Natural killer cell (primary cell): Measurements from ENCODE around the gene TNIK. TPM values are rescaled to one million over a fixed set of nuclear protein-coding genes. Genes with fewer than 3 reads are reported as not detected.

Source experiments
- ATAC-seq, 3 donors: fragments of 150-1000 bp in 2 of 3; fragments of 200-7000 bp in 1 of 3; cut with Tn5 transposase; 1 replicate in 1 of 3; 2 replicates in 2 of 3; pipeline ENCODE4 v1.10.0; 2021; ENCODE audit warnings: mild to moderate bottlenecking in 2 of 3, moderate library complexity in 2 of 3
- DNase-seq, 2 donors: peaks; one replicate each; pipeline versions ENCODE4 v3.0.0 to v3.0.0-alpha.2; 2013 to 2021; ENCODE audit warnings: mixed read lengths in 1 of 2
- H3K27ac ChIP-seq: one replicate; pipeline ENCODE4 v1.5.1; 2013; ENCODE audit warnings: mild to moderate bottlenecking, low read length
- H3K27me3 ChIP-seq: one replicate; pipeline ENCODE4 v1.6.1; 2013; ENCODE audit warnings: low read length; ENCODE audit not compliant: control insufficient read depth, insufficient read depth
- H3K36me3 ChIP-seq: one replicate; pipeline ENCODE4 v1.6.1; 2013; ENCODE audit warnings: low read length; ENCODE audit not compliant: control insufficient read depth, insufficient read depth
- H3K4me1 ChIP-seq: one replicate; pipeline ENCODE4 v1.6.1; 2013; ENCODE audit warnings: low read length; ENCODE audit not compliant: control insufficient read depth, insufficient read depth
- H3K4me3 ChIP-seq: one replicate; pipeline ENCODE4 v1.5.1; 2013; ENCODE audit warnings: low read length
- H3K9me3 ChIP-seq: one replicate; pipeline ENCODE4 v1.6.1; 2013; ENCODE audit warnings: low read length; ENCODE audit not compliant: control insufficient read depth, insufficient read depth
- H3K27ac Mint-ChIP-seq, 2 donors: one replicate each; pipeline ENCODE4 v1.8.0; 2022; ENCODE audit warnings: mild to moderate bottlenecking in 2 of 2, mixed read lengths in 2 of 2, moderate library complexity in 1 of 2
- H3K27me3 Mint-ChIP-seq, 2 donors: one replicate each; pipeline ENCODE4 v1.8.0; 2022; ENCODE audit warnings: low read depth in 2 of 2, mixed read lengths in 2 of 2
- H3K36me3 Mint-ChIP-seq: one replicate; pipeline ENCODE4 v1.8.0; 2022; ENCODE audit warnings: mixed read lengths
- H3K4me1 Mint-ChIP-seq, 2 donors: one replicate each; pipeline ENCODE4 v1.8.0; 2022; ENCODE audit warnings: mixed read lengths in 2 of 2
- H3K4me3 Mint-ChIP-seq: one replicate; pipeline ENCODE4 v1.8.0; 2022; ENCODE audit warnings: mild to moderate bottlenecking, moderate library complexity, mixed read lengths
- H3K9me3 Mint-ChIP-seq, 2 donors: one replicate each; pipeline ENCODE4 v1.8.0; 2022; ENCODE audit warnings: mixed read lengths in 2 of 2
- WGBS: methylation state at CpG from one replicate; pipeline ENCODE4 v1.1.7; 2013; ENCODE audit warnings: missing lambda C conversion rate; ENCODE audit not compliant: insufficient coverage; 5-methylcytosine and 5-hydroxymethylcytosine counted together
- intact Hi-C: fragments of 100-400 bp; cut with micrococcal nuclease; formaldehyde crosslinking; loops from one replicate; pipeline ENCODE4 v1.14.2; 2022
- total RNA-seq, 4 donors: library from RNA; stranded (reverse); fragments of 120-200 nt in 1 of 4; gene quantifications; one replicate each; pipeline versions ENCODE4 v1.2.3 to v1.2.4, GENCODE V29; 2013 to 2022
- TF ChIP-seq, protein P1 (sequence below): fragments of 200-600 bp; IDR thresholded peaks from one replicate; pipeline ENCODE4 v1.8.0; 2022; ENCODE audit warnings: antibody characterized with exemption

Gene TNIK
- total RNA-seq, 3 donors from 2014 or later (not counting 1 experiment from before 2014, with no cell fraction given): 93.7 to 122 (median 119) TPM

DNA sequence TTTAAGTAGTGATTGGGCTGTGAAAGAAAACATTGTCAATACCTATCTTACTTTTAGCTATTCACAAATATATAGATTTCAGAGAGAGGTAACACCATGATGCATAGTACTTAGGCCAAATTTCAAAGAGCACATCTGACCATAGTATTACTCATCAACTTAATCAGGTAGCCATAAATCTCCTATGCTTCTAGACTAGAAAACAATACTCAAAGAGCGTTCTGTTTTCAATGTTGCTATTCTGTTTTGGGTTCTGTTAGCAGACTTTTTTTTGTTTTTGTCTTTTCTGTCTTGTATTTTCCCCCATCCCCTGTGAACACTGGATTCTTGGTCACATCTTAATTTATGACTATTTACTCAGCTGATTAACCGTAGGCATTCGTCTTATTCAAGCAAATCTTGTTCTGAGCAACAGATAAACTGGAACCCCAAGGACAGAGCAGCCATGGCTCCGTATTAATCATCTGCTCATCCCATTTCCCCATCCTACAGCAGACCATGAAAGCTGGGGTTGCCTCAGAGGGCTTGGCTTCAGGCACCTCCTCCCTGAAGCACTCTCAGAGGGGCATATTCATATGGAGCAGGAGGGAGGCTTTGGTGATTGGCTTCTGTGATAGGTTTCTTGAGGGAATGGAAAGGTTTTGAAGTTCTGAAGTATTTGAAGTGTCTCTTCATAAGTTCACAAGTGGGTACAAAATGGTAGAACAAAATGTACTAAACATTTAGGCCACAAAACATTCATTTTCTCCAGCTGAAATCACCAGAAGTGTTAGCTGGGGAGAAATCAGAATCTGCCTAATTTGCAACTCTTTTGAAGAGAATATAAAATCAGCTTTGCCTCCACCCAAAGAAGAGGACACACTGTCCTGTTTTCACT lies 105.3 kb downstream of the TNIK start:
- Histone ChIP-seq H3K27ac (no peak overlapping the region), H3K36me3 (no peaks in the 10 kb centered on the region), H3K27me3 (no peaks in the 10 kb centered on the region), H3K4me1 (no peaks in the 10 kb centered on the region), H3K9me3 (no peaks in the 10 kb centered on the region), H3K4me3 (no peak overlapping the region)
- no peak for ATAC-seq
- no peaks in the 10 kb centered on the region for H3K9me3 Mint-ChIP-seq
- no peaks in the 10 kb centered on the region for H3K36me3 Mint-ChIP-seq
- TF ChIP-seq, protein P1, sequence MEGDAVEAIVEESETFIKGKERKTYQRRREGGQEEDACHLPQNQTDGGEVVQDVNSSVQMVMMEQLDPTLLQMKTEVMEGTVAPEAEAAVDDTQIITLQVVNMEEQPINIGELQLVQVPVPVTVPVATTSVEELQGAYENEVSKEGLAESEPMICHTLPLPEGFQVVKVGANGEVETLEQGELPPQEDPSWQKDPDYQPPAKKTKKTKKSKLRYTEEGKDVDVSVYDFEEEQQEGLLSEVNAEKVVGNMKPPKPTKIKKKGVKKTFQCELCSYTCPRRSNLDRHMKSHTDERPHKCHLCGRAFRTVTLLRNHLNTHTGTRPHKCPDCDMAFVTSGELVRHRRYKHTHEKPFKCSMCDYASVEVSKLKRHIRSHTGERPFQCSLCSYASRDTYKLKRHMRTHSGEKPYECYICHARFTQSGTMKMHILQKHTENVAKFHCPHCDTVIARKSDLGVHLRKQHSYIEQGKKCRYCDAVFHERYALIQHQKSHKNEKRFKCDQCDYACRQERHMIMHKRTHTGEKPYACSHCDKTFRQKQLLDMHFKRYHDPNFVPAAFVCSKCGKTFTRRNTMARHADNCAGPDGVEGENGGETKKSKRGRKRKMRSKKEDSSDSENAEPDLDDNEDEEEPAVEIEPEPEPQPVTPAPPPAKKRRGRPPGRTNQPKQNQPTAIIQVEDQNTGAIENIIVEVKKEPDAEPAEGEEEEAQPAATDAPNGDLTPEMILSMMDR: no peak
- WGBS: 93% methylated on average over 4 of the region's 4 CpGs
- peak overlapping the region; percentile 23 to 54 for H3K27ac Mint-ChIP-seq
- DNase-seq: no peak
- H3K4me3 Mint-ChIP-seq: no peak overlapping the region
- H3K4me1 Mint-ChIP-seq: peaks cover 74 to 86% of the 10 kb centered on the region in 2 donors
- no peaks in the 10 kb centered on the region for H3K27me3 Mint-ChIP-seq
- intact Hi-C loops: no loop called here

DNA sequence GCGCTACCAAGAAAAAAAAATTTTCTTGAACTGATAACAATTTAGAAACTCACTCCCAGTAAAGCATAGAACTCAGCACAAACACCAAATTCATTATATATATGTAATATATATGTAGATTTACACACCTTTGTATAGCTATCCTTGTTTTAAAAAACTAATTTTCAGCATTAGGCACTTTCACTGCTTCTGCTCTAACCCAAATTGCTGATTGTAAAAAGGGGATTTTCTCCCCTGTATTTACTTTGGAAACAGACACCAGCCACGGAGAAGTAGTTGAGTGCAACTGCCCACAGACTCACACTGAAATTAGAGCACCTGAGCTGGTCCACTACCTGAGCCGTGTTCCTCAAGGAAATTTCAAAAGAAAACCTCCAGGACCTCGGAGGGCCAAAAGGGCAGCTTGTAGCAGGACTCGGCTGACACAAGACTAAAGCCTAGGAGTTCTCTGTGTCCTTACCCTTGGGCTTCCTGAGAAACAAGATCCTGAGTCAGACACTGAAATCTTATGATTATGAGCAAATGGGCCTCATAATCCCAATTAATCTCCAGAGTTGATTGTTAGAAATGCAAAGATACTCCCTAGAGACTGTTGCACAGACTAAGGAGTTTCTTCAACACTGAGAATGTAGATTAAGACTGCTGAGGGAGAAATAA lies 106.0 kb downstream of the TNIK start:
- no peaks in the 10 kb centered on the region for H3K36me3 ChIP-seq
- Mint-ChIP-seq H3K4me3 (no peak overlapping the region), H3K27ac (peak overlapping the region; percentile 23 to 54), H3K27me3 (no peaks in the 10 kb centered on the region), H3K36me3 (no peaks in the 10 kb centered on the region), H3K9me3 (no peaks in the 10 kb centered on the region), H3K4me1 (peaks cover 71 to 86% of the 10 kb centered on the region in 2 donors)
- 89% methylated on average over 4 of the region's 5 CpGs for WGBS
- H3K9me3 ChIP-seq: no peaks in the 10 kb centered on the region
- ATAC-seq: no peak
- TF ChIP-seq, protein P1: no peak
- H3K27ac ChIP-seq: no peak overlapping the region
- intact Hi-C loops: no loop called here
- DNase-seq: no peak
- H3K4me1 ChIP-seq: no peaks in the 10 kb centered on the region
- no peaks in the 10 kb centered on the region for H3K27me3 ChIP-seq
- no peak overlapping the region for H3K4me3 ChIP-seq

DNA sequence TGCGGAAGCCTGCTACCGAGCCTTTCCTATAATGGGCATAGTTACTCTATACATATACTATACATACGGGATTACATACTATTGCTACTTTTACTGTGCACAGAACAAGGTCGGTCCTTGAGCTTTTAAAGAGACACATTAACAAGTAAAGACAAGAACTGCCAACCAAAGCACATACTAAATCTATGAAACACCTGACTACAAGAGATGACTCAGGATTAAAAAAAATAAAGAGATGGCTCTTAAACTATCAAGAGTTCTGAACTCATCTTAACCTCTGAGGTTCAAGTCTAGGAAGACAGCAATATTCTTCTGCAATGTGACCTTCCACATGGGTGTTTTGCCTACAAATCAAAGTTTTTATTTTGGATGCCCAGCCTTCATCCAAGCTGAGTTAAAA lies 106.8 kb downstream of the TNIK start:
- TF ChIP-seq, protein P1: no peak
- no peaks in the 10 kb centered on the region for H3K27me3 Mint-ChIP-seq
- Histone ChIP-seq H3K9me3 (no peaks in the 10 kb centered on the region), H3K36me3 (no peaks in the 10 kb centered on the region), H3K27ac (no peak overlapping the region), H3K27me3 (no peaks in the 10 kb centered on the region), H3K4me1 (peaks cover 2% of the 10 kb centered on the region), H3K4me3 (no peak overlapping the region)
- no peaks in the 10 kb centered on the region for H3K9me3 Mint-ChIP-seq
- no peaks in the 10 kb centered on the region for H3K36me3 Mint-ChIP-seq
- 90% methylated on average over 4 of the region's 4 CpGs for WGBS
- ATAC-seq: no peak
- H3K4me1 Mint-ChIP-seq: peaks cover 65 to 84% of the 10 kb centered on the region in 2 donors
- H3K27ac Mint-ChIP-seq: peak overlapping the region in 1 of 2 donors; percentile 29
- no peak for DNase-seq
- intact Hi-C loops: no loop called here
- no peak overlapping the region for H3K4me3 Mint-ChIP-seq
